GM19035 (cell line): ENCODE data around the gene TBRG4.

Source experiments
- ATAC-seq: cut with Tn5 transposase; IDR thresholded peaks from one replicate; pipeline ENCODE4 v1.9.1; 2021; ENCODE audit not compliant: unreplicated experiment

TBRG4 gene

GRCh38 chr7:45092100-45092930, 19.2 kb downstream of the TBRG4 start:
- ATAC-seq: no peak

- ATAC-seq: no peak
Measured at GRCh38 chr7:45089341-45089891, 22.1 kb downstream of the TBRG4 start.

- no peak for ATAC-seq
Measured at GRCh38 chr7:45088821-45089340, 22.6 kb downstream of the TBRG4 start, which contains the start of gene NACAD. Gene NACAD (minus strand): TSS chr7:45088969. CDS start chr7:45088894, 75 bp downstream.

GRCh38 chr7:45088146-45088701, 23.3 kb downstream of the TBRG4 start:
- no peak for ATAC-seq

GRCh38 chr7:45087301-45088145, 24.0 kb downstream of the TBRG4 start:
- no peak for ATAC-seq

- no peak for ATAC-seq
Measured at GRCh38 chr7:45086331-45087065, 25.0 kb downstream of the TBRG4 start.

GRCh38 chr7:45085619-45086200, 25.8 kb downstream of the TBRG4 start:
- ATAC-seq: no peak

GRCh38 chr7:45084901-45085618, 26.4 kb downstream of the TBRG4 start:
- no peak for ATAC-seq

GRCh38 chr7:45084336-45084735, 27.2 kb downstream of the TBRG4 start:
- no peak for ATAC-seq

GRCh38 chr7:45082831-45083331, 28.6 kb downstream of the TBRG4 start:
- ATAC-seq: no peak

GRCh38 chr7:45082031-45082830, 29.3 kb downstream of the TBRG4 start:
- no peak for ATAC-seq

GRCh38 chr7:45081670-45081974, 29.9 kb downstream of the TBRG4 start:
- no peak for ATAC-seq

- ATAC-seq: no peak
Measured at GRCh38 chr7:45080958-45081669, 30.4 kb downstream of the TBRG4 start.

- no peak for ATAC-seq
Measured at GRCh38 chr7:45080265-45080957, 31.1 kb downstream of the TBRG4 start.

- ATAC-seq: no peak
Measured at GRCh38 chr7:45078125-45078681, 33.3 kb downstream of the TBRG4 start.

- no peak for ATAC-seq
Measured at GRCh38 chr7:45077579-45077978, 33.9 kb downstream of the TBRG4 start.

GRCh38 chr7:45076946-45077345, 34.6 kb downstream of the TBRG4 start:
- ATAC-seq: no peak
